Gastrocnemius medialis (tissue), 4 donors: ENCODE data around the gene MAGOH.

Experiments
- POLR2A ChIP-seq, 2 donors: fragments of 450-650 bp; IDR thresholded peaks; one replicate each; pipeline ENCODE4 v1.6.1; 2017; ENCODE audit warnings: antibody characterized with exemption in 2 of 2, mild to moderate bottlenecking in 2 of 2, moderate library complexity in 2 of 2
- TF ChIP-seq, protein P1 (sequence below), 5 experiments: fragments of 450-650 bp in 3 of 5; fragments of 200-600 bp in 2 of 5; sonication (generic) in 2 of 5; IDR thresholded peaks in 4 of 5; conservative IDR thresholded peaks in 1 of 5; 1 replicate in 4 of 5; 2 replicates in 1 of 5; pipeline ENCODE4 v1.5.1; 2016 to 2019; ENCODE audit warnings: antibody characterized with exemption in 5 of 5, mild to moderate bottlenecking in 3 of 5, moderate library complexity in 3 of 5

DNA sequence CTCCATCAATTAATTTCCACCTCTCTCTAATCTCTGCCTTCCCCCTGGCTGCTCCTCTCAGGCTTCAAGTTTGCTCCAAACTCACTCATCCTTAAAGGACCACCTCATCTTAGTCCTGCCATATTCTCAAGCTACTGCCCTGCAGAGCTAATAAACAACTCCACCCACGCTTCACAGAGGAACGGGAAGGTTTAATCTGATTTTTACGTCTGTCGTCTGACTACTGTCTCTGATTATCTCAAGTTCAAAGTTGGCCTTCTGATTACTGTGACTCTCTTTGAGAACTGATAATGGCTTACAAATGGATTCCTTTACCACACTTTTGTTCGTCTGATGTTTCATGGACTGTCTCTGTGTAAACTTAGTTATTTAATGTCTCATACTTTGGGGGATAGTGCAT, 49.3 kb downstream of the MAGOH start:
- TF ChIP-seq POLR2A (IDR thresholded peaks at IDR 0.05), result no peak
- TF ChIP-seq, protein P1, sequence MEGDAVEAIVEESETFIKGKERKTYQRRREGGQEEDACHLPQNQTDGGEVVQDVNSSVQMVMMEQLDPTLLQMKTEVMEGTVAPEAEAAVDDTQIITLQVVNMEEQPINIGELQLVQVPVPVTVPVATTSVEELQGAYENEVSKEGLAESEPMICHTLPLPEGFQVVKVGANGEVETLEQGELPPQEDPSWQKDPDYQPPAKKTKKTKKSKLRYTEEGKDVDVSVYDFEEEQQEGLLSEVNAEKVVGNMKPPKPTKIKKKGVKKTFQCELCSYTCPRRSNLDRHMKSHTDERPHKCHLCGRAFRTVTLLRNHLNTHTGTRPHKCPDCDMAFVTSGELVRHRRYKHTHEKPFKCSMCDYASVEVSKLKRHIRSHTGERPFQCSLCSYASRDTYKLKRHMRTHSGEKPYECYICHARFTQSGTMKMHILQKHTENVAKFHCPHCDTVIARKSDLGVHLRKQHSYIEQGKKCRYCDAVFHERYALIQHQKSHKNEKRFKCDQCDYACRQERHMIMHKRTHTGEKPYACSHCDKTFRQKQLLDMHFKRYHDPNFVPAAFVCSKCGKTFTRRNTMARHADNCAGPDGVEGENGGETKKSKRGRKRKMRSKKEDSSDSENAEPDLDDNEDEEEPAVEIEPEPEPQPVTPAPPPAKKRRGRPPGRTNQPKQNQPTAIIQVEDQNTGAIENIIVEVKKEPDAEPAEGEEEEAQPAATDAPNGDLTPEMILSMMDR (IDR thresholded peaks at IDR 0.05 in 4 of 5, conservative IDR thresholded peaks at IDR 0.05 in 1 of 5), result no peak
